ENCODE results near the gene REN.
A peak's percentile ranks its signal among the peaks of the same experiment; 100 is the strongest.

The REN gene

DNA sequence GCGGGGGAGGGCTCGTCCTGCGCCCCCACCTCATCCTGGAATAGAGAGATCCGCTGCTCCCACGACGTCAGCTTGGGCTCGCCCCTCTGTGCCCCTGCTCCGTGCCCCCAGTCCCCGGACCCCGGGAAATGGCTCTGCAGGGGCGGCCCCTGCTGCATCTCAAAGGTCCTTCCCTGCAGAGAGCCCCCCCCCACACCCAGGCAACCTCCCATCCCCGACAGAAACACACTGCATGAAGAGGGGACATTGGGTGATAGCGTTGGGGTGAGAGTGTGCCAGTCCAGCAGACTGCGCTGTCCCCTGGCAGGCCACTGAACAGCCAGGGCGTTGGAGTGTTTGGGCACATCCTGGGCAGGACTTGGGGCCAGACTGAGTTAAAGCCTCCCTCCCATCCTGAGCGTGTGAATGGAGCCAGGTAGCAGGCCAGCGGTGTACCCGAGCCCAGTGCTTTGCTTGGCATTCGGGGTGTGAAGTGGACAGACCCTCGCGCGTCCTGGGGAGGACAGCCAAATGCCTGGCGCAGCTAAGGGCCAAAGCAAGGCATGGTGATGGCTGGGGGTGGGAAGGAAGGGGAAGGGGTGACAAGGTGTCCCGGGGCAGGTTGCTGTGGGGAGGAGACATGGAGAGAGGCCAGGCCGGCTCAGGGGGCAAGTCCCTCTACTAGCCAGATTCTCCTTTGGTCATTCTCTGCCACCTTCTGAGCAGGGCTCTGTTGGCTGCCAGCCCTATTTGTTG is 13.7 kb downstream of the REN start:
- DNase-seq = no peak

DNA sequence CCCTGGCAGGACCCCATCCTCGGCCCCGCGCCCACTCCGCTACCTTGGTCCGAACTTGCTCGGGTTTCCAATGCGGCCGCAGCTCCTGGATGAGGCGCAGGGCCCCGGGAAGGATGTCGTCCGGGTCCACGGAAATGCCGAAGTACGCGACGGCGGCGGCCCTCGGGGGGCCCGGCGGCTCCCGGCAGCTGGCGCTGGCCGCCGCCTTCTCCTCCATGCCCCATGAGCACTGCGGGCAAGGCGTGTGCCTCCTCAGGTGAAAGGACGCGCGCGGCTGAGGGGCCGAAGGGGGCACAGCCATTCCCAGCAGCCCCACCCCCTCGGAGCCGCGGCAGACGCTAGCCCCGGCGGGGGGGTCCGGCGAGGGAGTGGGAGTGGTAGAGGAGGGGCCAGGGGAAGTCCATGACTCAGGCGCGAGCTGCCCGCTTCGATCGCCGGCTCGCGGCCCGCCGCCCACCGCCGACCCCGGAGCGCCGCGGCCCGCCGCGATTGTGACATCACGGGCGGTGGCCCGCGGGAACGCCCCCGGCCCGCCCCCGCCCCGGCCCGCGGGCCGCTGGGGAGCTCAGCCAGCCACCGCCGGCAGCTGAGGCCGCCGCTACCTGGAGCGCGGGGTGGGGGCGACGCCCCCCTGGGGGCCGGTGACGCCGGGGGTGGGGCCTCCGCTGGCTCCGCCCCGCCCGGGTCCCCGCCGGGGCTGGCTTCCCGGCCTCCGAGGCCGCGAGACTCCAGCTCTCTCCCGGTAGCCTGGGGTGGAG is 14.4 kb downstream of the REN start, which contains the start of gene ETNK2:
Gene ETNK2 (minus strand): TSS at position 493 of the 758 bp plus-strand sequence. CDS start 192 bp downstream, at position 301.
- peak; percentile 75 for DNase-seq

DNA sequence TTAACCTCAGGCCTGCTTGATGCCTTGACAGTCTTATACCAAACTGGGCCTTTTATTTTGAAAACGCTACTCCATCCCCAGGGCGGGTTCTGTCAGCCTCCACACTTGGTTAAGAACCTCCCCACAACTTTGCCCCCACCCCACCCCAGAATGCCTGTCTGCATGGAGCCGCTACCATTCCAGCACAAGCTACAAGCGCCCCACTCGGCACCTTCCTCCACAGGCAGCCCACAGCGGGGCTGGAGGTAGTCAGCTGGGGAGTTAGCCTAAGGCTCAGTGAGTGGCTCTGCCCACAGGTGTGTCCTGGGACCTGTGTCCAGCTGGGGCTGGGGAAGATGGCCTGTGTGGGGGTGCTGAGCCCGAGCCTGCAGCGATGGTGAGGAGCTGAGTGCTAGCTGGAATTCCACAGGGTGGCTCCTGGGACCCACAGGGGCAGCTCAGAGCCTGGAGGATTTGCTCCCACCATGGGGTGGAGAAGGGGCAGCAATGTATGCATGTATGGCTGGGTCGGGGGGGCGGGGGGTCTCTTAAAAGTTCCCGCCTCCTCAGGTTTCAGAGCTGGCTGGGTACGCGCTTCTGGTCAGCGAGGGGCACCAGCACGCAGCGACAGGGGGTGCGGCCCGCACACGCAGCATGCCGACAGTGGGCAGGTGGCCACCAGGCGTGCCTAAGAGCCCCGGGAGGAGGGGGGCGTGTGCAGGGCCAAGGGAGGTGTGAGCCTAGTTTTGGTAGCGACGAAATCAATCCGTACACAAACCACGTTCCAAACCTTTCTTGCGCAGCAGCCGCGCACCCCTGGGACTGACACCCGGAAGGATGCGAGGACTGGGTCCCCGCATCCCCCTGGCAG is 15.2 kb downstream of the REN start:
- DNase-seq = no peak

DNA sequence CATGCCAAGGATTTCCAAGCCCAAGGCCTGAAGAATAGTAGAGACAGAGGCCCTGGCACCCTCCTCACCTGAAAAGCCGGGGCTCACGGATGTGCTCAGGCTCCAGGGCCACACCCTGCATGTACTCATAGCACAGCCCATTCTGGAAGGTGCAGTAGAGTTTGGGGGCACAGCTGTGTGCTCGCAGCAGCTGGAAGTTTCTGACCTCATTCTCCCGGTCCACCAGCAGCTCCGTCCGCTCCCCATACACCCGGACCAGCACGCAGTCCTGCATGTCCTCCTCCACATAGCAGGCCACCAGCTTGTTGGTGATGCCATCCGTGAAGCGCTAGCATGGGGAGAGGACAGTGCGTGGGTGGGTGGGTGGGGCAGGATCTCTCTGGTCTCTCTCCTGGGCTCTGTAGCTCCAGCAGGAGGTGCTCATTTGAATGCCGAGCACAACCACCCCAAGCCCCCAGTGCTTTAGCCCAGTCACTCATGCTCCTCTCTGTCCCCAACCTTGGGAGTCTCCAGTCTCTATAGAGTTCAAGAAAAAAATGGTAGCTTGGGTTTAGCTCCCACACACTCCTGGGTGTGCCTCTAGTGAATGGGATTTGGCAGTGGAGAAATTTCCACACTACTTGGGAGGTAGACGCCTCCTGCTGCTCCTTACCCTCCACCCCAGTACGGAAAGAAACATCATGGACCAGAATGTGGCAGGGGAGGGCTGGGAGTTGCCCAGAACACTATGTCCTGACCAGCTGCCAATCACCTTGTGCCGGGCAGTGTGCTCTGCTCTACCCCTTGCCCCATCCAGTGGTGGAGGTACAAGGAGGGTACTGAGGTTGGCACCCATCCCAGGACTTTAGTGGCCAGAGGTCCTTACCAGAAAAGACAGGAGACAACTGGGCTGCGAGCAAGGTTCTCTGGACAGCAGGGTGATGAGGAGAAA is 16.2 kb downstream of the REN start:
- no peak for DNase-seq

DNA sequence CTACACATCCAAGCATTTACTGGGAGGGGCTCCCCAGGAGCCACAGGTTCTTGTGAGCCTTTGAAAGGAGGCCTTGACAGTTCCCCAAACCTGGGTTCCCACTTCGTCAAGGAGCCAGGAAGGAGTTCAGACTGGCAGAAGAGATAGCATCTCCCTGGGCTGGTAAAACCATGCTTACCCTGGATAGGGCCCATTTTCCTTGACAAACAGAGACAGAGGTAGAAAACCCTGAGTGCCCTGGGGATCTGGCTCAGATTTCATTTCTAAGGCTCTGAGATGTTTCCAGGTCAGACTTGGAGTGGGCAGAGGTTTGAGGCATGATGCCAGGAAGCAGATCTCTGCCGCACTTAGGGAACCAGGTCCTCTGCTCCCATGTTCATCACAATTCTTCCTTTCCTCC is 17.0 kb downstream of the REN start:
- DNase-seq = no peak

GRCh38 chr1:204147406-204148383 is 18.4 kb downstream of the REN start:
- no peak for DNase-seq

DNA sequence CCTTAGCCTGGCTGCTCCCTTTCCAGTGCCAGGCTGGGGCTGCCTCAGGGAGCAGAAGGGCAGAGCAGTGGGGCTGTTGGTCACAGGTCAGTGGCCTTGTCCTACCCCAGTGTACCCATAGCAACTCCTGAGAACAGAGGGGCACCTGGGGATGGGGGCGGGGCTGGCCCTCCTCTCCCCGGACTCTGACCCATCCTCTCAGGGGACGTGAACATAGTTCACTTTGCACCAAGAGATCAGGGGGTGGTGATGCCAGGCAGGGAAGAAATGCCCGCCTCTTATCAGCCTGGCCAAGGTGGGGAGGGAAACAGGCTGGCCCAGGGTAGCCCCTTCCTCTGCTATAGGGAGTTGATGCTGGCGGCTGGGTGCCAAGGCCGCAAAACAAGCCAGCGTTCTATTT is 19.2 kb downstream of the REN start:
- no peak for DNase-seq

- no peak for DNase-seq
These were observed 19.8 kb downstream of the REN start for GRCh38 chr1:204146309-204146708.

- DNase-seq = no peak
These were observed 21.1 kb downstream of the REN start for GRCh38 chr1:204145033-204145504.

GRCh38 chr1:204143276-204144041 is 22.7 kb downstream of the REN start:
- DNase-seq = no peak

DNA sequence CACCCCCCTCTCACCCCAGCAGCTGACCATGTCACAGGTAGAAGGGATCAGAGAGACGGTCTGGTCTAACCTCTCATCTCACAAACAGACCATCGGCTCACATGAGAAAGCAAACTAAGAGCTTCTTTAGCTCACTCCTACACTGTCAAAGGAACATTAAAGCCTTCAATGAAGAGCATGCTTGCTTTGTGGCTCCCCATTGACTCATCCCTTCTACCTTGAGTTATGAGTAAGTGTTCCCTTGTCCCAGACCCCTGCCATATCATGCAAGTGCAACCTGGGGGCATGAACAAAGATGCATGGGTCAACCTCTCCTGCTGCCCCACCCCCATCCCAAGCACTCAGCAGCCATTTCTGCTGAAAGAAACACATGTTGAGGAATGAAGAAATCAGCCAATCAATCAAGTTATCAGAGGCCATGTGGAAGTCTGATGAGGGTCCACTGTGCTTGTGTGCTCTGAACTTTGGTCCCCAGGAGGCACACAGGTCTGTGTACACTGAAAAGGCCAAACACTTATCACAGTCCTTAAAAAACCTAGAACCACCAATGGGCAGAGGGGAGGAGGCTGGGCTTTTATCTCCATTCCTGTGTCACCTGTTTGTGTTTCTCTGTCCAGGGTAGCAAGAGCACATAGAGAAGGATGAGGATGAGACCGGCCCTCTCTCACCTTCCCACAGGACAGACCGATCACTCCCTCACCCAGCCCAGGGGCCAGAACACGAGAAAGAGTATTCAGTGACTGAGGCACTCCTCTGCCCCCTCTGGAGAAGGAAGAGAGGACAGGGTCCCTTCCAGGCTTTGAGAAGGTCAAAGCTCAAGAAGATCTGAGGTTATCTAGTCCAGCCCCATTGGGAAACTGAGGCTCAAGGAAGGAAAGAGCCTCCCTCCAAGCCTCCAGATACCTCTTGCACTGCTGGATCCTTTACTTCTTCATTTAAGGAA is 23.8 kb downstream of the REN start:
- DNase-seq = no peak

DNA sequence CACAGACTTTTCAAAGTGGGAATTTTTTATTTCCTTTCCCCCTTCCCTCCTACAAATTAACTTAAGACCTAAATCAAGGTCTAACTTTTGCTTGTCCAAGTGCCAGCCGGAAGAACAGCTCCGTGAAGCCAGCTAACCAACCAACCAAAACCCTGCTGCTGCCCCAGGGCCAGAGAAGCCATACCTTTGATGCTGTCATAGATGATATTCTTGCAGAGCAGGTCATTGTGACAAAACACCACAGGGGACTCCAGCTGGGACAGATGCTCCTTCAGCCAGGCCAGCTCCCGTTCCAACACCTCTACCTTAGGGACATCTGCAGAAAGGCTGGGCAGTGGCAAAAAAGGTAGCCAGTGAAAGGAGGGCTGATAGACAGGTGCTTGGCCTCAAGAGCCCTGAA is 25.0 kb downstream of the REN start:
- no peak for DNase-seq

DNA sequence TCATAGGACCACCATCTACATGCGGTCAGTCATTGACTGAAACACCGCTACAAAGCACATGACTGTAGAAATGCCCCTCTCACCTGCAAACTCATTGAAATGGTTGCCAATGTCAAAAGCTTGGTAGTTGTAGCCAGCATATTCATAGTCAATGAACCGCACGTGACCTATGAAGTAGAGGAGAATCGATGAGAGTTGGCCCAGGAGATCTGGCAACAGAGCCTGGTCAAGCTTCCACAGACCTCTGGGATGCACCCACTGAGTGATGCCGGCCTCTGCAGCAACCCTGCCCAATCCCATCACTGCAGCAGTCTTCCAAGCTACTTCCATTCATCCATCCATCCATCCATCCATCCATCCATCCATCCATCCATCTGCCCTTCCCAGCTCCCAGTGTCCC is 26.2 kb downstream of the REN start:
- DNase-seq = no peak

DNA sequence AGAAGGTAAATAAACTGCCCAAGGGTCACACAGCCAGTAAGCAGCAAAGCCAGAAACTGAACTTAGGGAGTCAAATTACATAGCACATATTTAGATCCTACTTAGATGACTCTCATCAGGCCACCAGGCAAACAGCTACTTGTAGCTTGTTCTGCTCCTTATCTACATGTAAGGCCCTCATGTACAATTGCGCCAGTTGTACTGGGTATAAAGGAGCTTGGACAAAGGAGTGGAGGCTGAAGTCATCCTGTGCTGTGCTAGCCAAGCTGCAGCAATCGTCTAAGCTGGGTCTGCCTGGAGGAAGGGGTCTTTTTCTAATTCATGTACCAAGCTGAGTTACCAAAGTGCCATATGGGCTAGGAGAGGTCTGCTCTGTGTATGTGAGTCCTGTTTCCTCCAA is 27.0 kb downstream of the REN start:
- no peak for DNase-seq

DNA sequence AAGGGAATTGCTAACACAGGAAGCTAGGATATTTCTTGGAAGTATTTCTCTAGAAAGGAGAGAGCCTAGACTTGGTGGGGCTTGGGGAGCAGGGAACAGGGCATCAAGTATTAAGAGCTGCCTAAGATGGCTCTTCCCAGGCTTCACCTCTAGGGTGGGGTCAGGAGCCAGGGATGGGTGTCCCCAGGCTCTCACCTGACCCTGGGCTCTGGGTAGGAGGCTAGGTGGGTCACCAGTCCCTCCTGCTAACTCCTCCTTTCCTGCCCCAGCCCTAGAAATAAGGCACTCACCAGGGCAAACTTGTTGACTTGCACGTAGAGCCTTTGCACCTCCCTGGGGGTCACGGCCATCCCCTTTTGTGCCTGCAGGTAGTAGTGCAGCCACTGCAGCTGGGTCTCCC is 29.3 kb downstream of the REN start:
- no peak for DNase-seq

- DNase-seq = no peak
These were observed 32.0 kb downstream of the REN start for GRCh38 chr1:204134103-204134502.

DNA sequence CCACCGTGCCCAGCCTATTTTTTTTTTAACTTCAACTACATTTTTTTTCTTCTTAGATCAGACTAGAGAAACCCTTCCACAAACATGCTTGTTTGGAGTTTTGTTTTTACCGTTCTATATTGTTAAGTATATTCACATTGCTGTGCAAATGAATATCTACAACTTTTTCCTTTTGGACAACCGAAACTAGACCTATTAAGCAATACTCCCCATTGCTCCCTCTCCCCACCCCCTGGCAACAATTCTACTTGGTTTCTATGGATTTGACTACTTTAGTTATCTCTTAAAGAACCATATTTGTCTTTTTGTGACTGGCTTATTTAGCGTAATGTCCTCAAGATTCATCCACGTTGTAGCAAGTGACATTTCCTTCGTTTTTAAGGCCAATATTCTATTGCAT is 33.4 kb downstream of the REN start:
- no peak for DNase-seq

DNA sequence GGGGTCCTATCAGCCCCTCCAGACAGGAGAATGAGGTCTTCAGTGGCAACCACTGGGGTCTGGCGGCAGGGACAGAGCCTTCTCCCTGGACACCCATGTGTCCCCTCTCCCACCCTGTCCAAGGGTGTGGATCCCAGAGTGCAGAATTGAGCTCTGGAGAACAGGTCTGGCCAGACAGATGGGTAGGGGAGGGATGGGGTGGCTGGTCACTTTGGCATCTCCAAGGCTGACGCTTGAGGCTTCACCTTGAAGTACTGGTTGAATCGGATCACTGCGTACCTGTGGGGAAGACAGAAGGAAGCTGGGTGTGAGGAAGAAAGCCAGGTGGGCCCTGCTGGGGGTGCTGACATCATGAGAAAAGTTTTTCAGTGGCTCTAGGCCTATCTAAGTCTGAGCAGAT is 34.2 kb downstream of the REN start:
- DNase-seq = no peak
